ENCODE results near the gene CACNA1B. TPM values are rescaled to one million over a fixed set of nuclear protein-coding genes. Genes with fewer than 3 reads are reported as not detected.

Gene CACNA1B
- total and polyA plus RNA-seq, 4 donors: 0.01 to 0.20 (median 0.09) TPM; not detected in 1

- no peak overlapping the region for H3K27ac ChIP-seq (ENCODE audit: low read depth in 1 of 2, low read length in 1 of 2)
These were observed 48.2 kb upstream of the CACNA1B start for GRCh38 chr9:137829260-137829996.

GRCh38 chr9:137832191-137832700 is 45.3 kb upstream of the CACNA1B start:
- no peak for TF ChIP-seq CTCF (IDR thresholded peaks at IDR 0.05; ENCODE audit: control extremely low read depth, extremely low read depth)
- peaks cover 0 to 58% (median 8%) of the 10 kb centered on the region in 4 donors for H3K36me3 ChIP-seq (ENCODE audit: control insufficient read depth in 4 of 4, insufficient read depth in 4 of 4, low read length in 4 of 4)
- H3K9ac ChIP-seq (ENCODE audit: insufficient read depth in 1 of 2, low read length in 2 of 2): no peak overlapping the region
- no peaks in the 10 kb centered on the region for H3K4me1 ChIP-seq (ENCODE audit: control insufficient read depth in 5 of 5, insufficient read depth in 5 of 5, low read length in 5 of 5)
- ATAC-seq (ENCODE audit: insufficient read depth, low FRiP score) (no peak), DNase-seq (no peak)
- H3K9me3 ChIP-seq (ENCODE audit: control insufficient read depth in 4 of 4, insufficient read depth in 3 of 4, low read length in 3 of 4): no peaks in the 10 kb centered on the region
- no peak overlapping the region for H3K4me3 ChIP-seq
- H3K27me3 ChIP-seq (ENCODE audit: control insufficient read depth in 3 of 3, insufficient read depth in 3 of 3, low read length in 2 of 3): no peaks in the 10 kb centered on the region
- H3K27ac ChIP-seq (ENCODE audit: low read depth in 1 of 2, low read length in 1 of 2): no peak overlapping the region
- 97% methylated on average over 20 of the region's 20 CpGs for WGBS, 2 donors

More at GRCh38 chr9:137829260-137829996, 48.2 kb upstream of the CACNA1B start:
- 93% methylated on average over 14 of the region's 14 CpGs for WGBS, 2 donors
- no peaks in the 10 kb centered on the region for H3K27me3 ChIP-seq (ENCODE audit: control insufficient read depth in 3 of 3, insufficient read depth in 3 of 3, low read length in 2 of 3)
- peaks cover 4 to 50% (median 24%) of the 10 kb centered on the region in 4 donors for H3K36me3 ChIP-seq (ENCODE audit: control insufficient read depth in 4 of 4, insufficient read depth in 4 of 4, low read length in 4 of 4)
- H3K9ac ChIP-seq (ENCODE audit: insufficient read depth in 1 of 2, low read length in 2 of 2): no peak overlapping the region
- no peaks in the 10 kb centered on the region for H3K4me1 ChIP-seq (ENCODE audit: control insufficient read depth in 5 of 5, insufficient read depth in 5 of 5, low read length in 5 of 5)
- peaks cover 0 to 2% (median 0%) of the 10 kb centered on the region in 4 donors for H3K9me3 ChIP-seq (ENCODE audit: control insufficient read depth in 4 of 4, insufficient read depth in 3 of 4, low read length in 3 of 4)
- TF ChIP-seq CTCF (IDR thresholded peaks at IDR 0.05; ENCODE audit: control extremely low read depth, extremely low read depth): no peak
- no peak overlapping the region for H3K4me3 ChIP-seq
- ATAC-seq (ENCODE audit: insufficient read depth, low FRiP score): no peak
- no peak for DNase-seq

- Histone ChIP-seq H3K27ac (ENCODE audit: low read depth in 1 of 2, low read length in 1 of 2) (no peak overlapping the region), H3K9me3 (ENCODE audit: control insufficient read depth in 4 of 4, insufficient read depth in 3 of 4, low read length in 3 of 4) (no peaks in the 10 kb centered on the region), H3K9ac (ENCODE audit: insufficient read depth in 1 of 2, low read length in 2 of 2) (no peak overlapping the region), H3K4me1 (ENCODE audit: control insufficient read depth in 5 of 5, insufficient read depth in 5 of 5, low read length in 5 of 5) (no peaks in the 10 kb centered on the region), H3K27me3 (ENCODE audit: control insufficient read depth in 3 of 3, insufficient read depth in 3 of 3, low read length in 2 of 3) (no peaks in the 10 kb centered on the region), H3K36me3 (ENCODE audit: control insufficient read depth in 4 of 4, insufficient read depth in 4 of 4, low read length in 4 of 4) (peaks cover 0 to 56% (median 8%) of the 10 kb centered on the region in 4 donors), H3K4me3 (no peak overlapping the region)
- TF ChIP-seq CTCF (IDR thresholded peaks at IDR 0.05; ENCODE audit: control extremely low read depth, extremely low read depth): no peak
- ATAC-seq (ENCODE audit: insufficient read depth, low FRiP score) (no peak), DNase-seq (no peak)
- 96 to 98% methylated on average over 44 of the region's 44 CpGs for WGBS, 2 donors
These were observed 44.6 kb upstream of the CACNA1B start for GRCh38 chr9:137832830-137833590.

All from lung (tissue), 12 donors.